Activated T-cell treated with anti-CD3 and anti-CD28 coated beads, Interleukin-2, amount 50 U/mL, for 1 hour (primary cell): Measurements from ENCODE around the gene AP3M1.

Experiments used
- DNase-seq: peaks from one replicate; pipeline ENCODE4 v3.0.0-alpha.2; 2020

The AP3M1 gene

GRCh38 chr10:74079028-74079935, 71.3 kb downstream of the AP3M1 start:
- no peak for DNase-seq

GRCh38 chr10:74078037-74078436, 72.6 kb downstream of the AP3M1 start:
- no peak for DNase-seq

- DNase-seq, result no peak
Observed at GRCh38 chr10:74077416-74077815, 73.2 kb downstream of the AP3M1 start.

GRCh38 chr10:74076961-74077360, 73.7 kb downstream of the AP3M1 start:
- no peak for DNase-seq

GRCh38 chr10:74075906-74076305, 74.7 kb downstream of the AP3M1 start:
- no peak for DNase-seq

GRCh38 chr10:74072503-74072902, 78.1 kb downstream of the AP3M1 start:
- no peak for DNase-seq

- no peak for DNase-seq
Observed at GRCh38 chr10:74071157-74071556, 79.5 kb downstream of the AP3M1 start.
